ENCODE measurements around the gene HS3ST3A1.

HS3ST3A1 gene

GRCh38 chr17:13601776-13602551, at the start of gene HS3ST3A1:
TSS of gene HS3ST3A1 (minus strand) at chr17:13601929. CDS start at chr17:13601129, 800 bp downstream.
- DNase-seq = no peak

GRCh38 chr17:13650096-13650675, 48.5 kb upstream of the HS3ST3A1 start:
- DNase-seq = no peak

DNA sequence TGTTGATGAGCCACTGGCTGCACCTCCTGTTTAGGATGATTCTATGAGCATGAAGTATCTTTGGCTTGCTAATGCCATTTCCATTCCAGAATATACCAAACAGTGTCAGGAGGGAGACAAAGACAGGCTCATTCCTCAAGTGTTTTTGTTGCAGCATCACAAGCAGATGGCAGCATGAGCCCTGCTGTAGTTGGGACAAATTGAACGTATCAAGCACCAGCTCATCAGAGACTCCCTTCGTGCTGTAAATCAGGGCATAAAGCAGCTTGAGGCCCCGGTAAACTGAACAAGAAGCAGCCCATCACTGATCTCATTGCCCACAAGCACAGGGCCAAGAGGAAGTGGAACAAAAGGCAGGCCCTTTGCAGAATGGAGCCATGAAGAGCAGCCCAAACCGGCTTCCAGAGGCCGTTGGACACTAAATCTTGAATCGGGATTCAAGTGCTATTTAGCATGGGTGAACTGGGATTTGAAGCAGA, 45.9 kb upstream of the HS3ST3A1 start:
- no peak for DNase-seq

DNA sequence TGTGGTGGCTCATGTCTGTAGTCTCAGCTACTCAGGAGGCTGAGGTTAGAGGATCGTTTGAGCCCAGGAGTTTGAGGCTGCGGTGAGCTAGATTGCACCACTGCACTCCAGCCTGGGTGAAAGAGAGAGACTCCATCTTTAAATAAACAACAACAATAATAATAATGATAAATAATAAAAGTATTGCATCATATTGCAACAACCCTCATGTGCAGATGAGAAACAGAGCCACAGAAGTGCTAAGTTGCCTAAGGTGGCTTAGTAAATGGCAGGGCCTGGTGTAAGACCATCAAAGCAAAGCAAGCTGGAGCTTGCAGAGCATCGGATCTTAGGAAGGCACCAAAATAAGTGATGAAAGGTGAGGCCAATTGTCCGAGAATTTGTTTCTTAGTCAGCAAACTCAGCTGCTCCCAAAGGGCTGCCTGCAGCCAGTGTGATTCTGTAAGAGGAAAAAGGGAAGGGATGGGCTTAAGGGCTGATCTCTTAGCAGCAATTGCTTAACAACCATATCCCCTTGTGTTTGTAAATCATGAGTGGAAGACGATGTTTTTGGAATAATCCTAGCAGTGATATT, 45.3 kb upstream of the HS3ST3A1 start:
- DNase-seq = no peak

GRCh38 chr17:13646411-13646810, 44.7 kb upstream of the HS3ST3A1 start:
- DNase-seq = no peak

- DNase-seq = no peak
These were observed 41.5 kb upstream of the HS3ST3A1 start for GRCh38 chr17:13643180-13643579.

- no peak for DNase-seq
These were observed 40.5 kb upstream of the HS3ST3A1 start for GRCh38 chr17:13642188-13642587.

GRCh38 chr17:13640551-13640950, 38.8 kb upstream of the HS3ST3A1 start:
- DNase-seq = no peak

DNA sequence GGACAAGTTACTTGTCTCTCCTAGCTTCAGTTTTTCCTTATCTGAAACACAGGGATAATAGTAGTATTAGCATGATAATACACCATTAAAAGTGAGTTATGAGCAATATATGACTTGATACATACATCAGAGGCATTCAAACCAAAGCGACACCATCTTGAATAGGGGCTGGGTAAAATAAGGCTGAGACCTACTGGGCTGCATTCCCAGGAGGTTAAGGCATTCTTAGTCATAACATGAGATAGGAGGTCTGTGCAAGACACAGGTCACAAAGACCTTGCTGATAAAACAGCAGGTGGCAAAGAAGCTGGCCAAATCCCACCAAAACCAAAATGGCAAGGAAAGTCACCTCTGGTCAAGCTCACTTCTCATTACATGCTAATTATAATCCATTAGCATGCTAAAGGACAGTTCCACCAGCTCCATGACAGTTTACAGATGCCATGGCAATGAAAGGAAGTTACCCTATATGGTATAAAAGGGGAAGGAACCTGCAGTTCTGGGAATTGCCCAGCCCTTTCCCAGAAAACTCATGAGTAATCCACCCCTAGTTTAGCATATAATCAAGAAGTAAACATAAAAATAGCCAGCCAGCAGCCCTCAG, 37.2 kb upstream of the HS3ST3A1 start:
- no peak for DNase-seq

- DNase-seq = no peak
These were observed 35.2 kb upstream of the HS3ST3A1 start for GRCh38 chr17:13636951-13637350.

GRCh38 chr17:13635951-13636350, 34.2 kb upstream of the HS3ST3A1 start:
- no peak for DNase-seq

- DNase-seq = no peak
These were observed 32.3 kb upstream of the HS3ST3A1 start for GRCh38 chr17:13634021-13634420.

DNA sequence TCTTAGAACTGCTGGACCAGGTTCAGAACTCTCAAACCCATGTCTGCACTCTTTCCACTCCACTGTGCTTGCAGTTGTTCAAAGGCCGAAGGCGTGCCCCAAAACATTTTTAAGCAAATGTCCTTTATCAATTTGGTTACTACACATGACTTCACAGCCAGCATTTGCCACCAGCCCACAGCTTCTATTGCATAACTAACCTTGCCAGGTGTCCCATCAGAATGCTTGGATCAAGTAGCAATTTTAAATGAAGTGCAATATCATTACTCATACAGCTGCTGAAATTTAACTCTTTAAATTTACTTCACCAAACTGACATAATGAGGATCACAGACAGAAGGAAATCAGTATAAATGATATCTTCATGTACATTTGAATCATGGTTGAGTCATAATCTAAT, 29.8 kb upstream of the HS3ST3A1 start:
- DNase-seq = no peak

GRCh38 chr17:13626703-13627102, 25.0 kb upstream of the HS3ST3A1 start:
- no peak for DNase-seq

- no peak for DNase-seq
These were observed 17.7 kb upstream of the HS3ST3A1 start for GRCh38 chr17:13619462-13619861.

DNA sequence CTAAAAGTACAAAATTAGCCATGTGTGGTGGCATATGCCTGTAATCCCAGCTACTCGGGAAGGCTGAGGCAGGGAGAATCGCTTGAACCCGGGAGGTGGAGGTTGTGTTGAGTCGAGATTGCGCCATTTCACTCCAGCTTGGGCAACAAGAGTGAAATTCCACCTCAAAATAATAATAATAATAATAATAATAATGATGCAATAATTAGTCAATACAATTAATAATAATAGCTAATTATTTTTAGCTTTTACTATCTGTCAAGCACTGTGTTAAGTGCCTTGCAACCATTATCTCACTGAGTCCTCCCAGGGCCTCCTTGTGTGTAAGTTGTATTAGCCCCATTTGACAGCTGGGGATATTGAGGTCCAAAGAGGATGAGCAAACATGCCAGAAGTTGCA, 14.3 kb upstream of the HS3ST3A1 start:
- DNase-seq = no peak

GRCh38 chr17:13609941-13610340, 8.2 kb upstream of the HS3ST3A1 start:
- DNase-seq = no peak

DNA sequence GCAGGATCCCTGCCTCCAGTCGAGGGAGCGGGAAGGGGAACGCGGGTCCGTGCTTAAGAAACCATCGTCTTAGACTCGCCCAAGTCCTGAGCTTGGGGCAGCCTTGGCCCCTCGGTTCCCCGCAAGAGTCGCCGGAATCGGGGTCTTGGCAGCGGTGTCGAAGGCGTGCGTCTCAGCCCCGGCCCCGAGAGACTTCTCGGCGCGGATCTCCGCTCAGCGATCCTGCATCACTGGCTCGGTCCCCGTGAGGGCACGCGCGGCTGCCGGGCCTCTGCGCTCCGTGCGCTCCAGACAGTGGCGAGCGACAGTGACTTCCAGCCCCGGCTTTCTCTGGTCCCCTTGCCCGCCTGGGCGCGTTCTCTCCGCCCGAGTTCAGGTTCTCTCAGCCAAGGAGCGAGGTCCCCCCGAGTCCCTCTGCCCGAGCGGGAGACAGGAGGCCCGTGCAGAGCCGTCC, 380 bp downstream of the HS3ST3A1 start:
- no peak for DNase-seq

DNA sequence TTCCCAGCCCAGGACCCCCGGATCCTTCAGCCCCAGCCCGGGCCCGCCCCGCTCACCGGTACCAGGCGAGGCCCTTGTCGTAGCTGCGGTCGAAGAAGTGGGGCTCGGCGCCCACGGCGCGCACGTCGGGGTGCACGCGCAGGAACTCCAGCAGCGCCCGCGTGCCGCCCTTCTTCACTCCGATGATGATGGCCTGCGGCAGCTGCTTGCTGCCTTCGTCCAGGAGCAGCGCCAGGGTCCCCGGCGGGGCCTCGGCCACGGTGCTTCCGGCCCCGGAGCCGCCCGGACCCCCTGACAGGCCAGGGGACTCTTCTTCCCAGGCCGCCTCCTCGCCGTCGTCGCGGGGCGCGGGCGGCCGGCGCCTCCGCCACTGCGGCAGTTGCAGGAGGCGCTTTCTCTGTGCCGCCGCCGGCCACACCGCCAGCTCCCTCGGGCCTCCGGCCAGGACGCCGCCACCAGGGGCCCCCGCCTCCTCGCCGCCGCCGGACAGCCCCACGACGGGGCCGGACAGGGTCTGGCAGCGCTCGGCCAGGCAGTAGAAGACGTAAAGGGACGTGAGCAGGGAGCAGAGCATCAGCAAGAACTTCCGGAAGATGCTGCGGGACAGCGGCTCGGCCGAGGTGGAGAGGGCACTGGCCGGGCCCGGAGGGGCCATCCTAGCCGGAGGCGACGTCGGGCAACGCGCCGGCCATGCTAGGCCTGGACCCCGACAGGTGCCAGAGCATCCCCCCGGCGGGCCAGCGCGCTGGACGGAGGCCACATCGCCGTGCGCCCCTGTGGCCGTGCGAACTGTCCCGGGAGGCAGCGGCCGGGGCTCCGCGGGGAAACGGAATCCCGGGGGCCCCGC, 1.0 kb downstream of the HS3ST3A1 start:
- no peak for DNase-seq

GRCh38 chr17:13599864-13600263, 1.9 kb downstream of the HS3ST3A1 start:
- no peak for DNase-seq

- DNase-seq = no peak
These were observed 2.6 kb downstream of the HS3ST3A1 start for GRCh38 chr17:13599168-13599577.

- DNase-seq = no peak
These were observed 3.2 kb downstream of the HS3ST3A1 start for GRCh38 chr17:13598353-13599167.
